Tibial nerve (tissue), 4 donors: ENCODE data around the gene KIAA1217. TPM values are rescaled to one million over a fixed set of nuclear protein-coding genes. Genes with fewer than 3 reads are reported as not detected.

Experiments used
- DNase-seq, 2 donors: peaks; one replicate each; pipeline ENCODE4 v3.0.0-alpha.2; 2019; ENCODE audit warnings: low spot score in 2 of 2
- H3K27ac ChIP-seq, 4 donors: fragments of 200-600 bp; sonication (generic) in 3 of 4; one replicate each; pipeline ENCODE4 v1.5.1; 2017 to 2019; ENCODE audit warnings: mild to moderate bottlenecking in 1 of 4
- H3K27me3 ChIP-seq, 2 donors: fragments of 200-600 bp; sonication (generic) in 1 of 2; one replicate each; pipeline versions ENCODE4 v1.5.1 to v1.6.0; 2017 to 2019
- H3K36me3 ChIP-seq, 3 donors: fragments of 200-600 bp; sonication (generic); one replicate each; pipeline ENCODE4 v1.5.1; 2018 to 2019
- H3K4me1 ChIP-seq, 4 donors: fragments of 200-600 bp; sonication (generic) in 3 of 4; one replicate each; pipeline ENCODE4 v1.5.1; 2017 to 2019
- H3K4me3 ChIP-seq, 4 donors: fragments of 200-600 bp; sonication (generic) in 3 of 4; one replicate each; pipeline ENCODE4 v1.5.1; 2017 to 2019; ENCODE audit warnings: mild to moderate bottlenecking in 1 of 4, moderate library complexity in 1 of 4
- H3K9me3 ChIP-seq, 4 donors: fragments of 200-600 bp; sonication (generic) in 3 of 4; one replicate each; pipeline ENCODE4 v1.5.1; 2017 to 2019
- CTCF ChIP-seq, 5 experiments: fragments of 200-600 bp in 3 of 5; fragments of 450-650 bp in 2 of 5; sonication (generic) in 3 of 5; IDR thresholded peaks; one replicate each; pipeline ENCODE4 v1.5.1; 2016 to 2019; ENCODE audit warnings: antibody characterized with exemption in 5 of 5, mild to moderate bottlenecking in 3 of 5, moderate library complexity in 2 of 5
- EP300 ChIP-seq, 2 donors: sonication (generic); formaldehyde crosslinking; IDR thresholded peaks; one replicate each; pipeline ENCODE4 v1.6.1; 2017; ENCODE audit warnings: antibody characterized with exemption in 2 of 2, mild to moderate bottlenecking in 1 of 2
- POLR2A ChIP-seq, 2 donors: fragments of 450-650 bp; IDR thresholded peaks; one replicate each; pipeline ENCODE4 v1.6.1; 2017; ENCODE audit warnings: antibody characterized with exemption in 2 of 2, mild to moderate bottlenecking in 2 of 2, moderate library complexity in 2 of 2
- WGBS, 2 donors: methylation state at CpG; one replicate each; pipeline ENCODE4 v1.1.5; 2018; 5-methylcytosine and 5-hydroxymethylcytosine counted together
- total RNA-seq, 4 donors: library from RNA; depleted of rRNA; stranded (reverse); fragments of >200 nt; gene quantifications; one replicate each; pipeline ENCODE4 v1.1.0, GENCODE V29; 2016

KIAA1217 gene
- total RNA-seq, 4 donors from 2014 or later = 38.5 to 88.1 (median 58.3) TPM

- no peak overlapping the region for H3K4me3 ChIP-seq
- 82 to 94% methylated on average over 5 of the region's 5 CpGs for WGBS, 2 donors
- DNase-seq = no peak
- no peaks in the 10 kb centered on the region for H3K9me3 ChIP-seq
- TF ChIP-seq EP300 (IDR thresholded peaks at IDR 0.05) = no peak
- TF ChIP-seq CTCF (IDR thresholded peaks at IDR 0.05) = no peak
- TF ChIP-seq POLR2A (IDR thresholded peaks at IDR 0.05) = no peak
- no peak overlapping the region for H3K27ac ChIP-seq
- no peaks in the 10 kb centered on the region for H3K4me1 ChIP-seq
- H3K27me3 ChIP-seq = no peaks in the 10 kb centered on the region
- no peaks in the 10 kb centered on the region for H3K36me3 ChIP-seq
Measured at GRCh38 chr10:24393201-24393600, 184.3 kb downstream of the KIAA1217 start.

- Histone ChIP-seq H3K27ac (no peak overlapping the region), H3K4me1 (no peaks in the 10 kb centered on the region), H3K4me3 (no peak overlapping the region), H3K9me3 (no peaks in the 10 kb centered on the region), H3K36me3 (no peaks in the 10 kb centered on the region), H3K27me3 (no peaks in the 10 kb centered on the region)
- 85 to 87% methylated on average over 9 of the region's 9 CpGs for WGBS, 2 donors
- DNase-seq = no peak
- TF ChIP-seq CTCF (IDR thresholded peaks at IDR 0.05) (no peak), POLR2A (IDR thresholded peaks at IDR 0.05) (no peak), EP300 (IDR thresholded peaks at IDR 0.05) (no peak)
Measured at GRCh38 chr10:24394461-24395190, 185.7 kb downstream of the KIAA1217 start.

- Histone ChIP-seq H3K9me3 (no peaks in the 10 kb centered on the region), H3K4me1 (no peaks in the 10 kb centered on the region), H3K4me3 (no peak overlapping the region), H3K27me3 (no peaks in the 10 kb centered on the region), H3K36me3 (no peaks in the 10 kb centered on the region), H3K27ac (no peak overlapping the region)
- DNase-seq = no peak
- WGBS, 2 donors = 92 to 94% methylated on average over 4 of the region's 4 CpGs
- no peak for TF ChIP-seq POLR2A (IDR thresholded peaks at IDR 0.05)
- no peak for TF ChIP-seq EP300 (IDR thresholded peaks at IDR 0.05)
- TF ChIP-seq CTCF (IDR thresholded peaks at IDR 0.05) = no peak
Measured at GRCh38 chr10:24396396-24396795, 187.5 kb downstream of the KIAA1217 start.

GRCh38 chr10:24397662-24398061 is 188.7 kb downstream of the KIAA1217 start:
- no peak for DNase-seq
- 94 to 97% methylated on average over 2 of the region's 2 CpGs for WGBS, 2 donors

More at GRCh38 chr10:24397662-24398061, 188.7 kb downstream of the KIAA1217 start:
- no peak for TF ChIP-seq POLR2A (IDR thresholded peaks at IDR 0.05)
- no peak for TF ChIP-seq EP300 (IDR thresholded peaks at IDR 0.05)
- TF ChIP-seq CTCF (IDR thresholded peaks at IDR 0.05) = no peak
- Histone ChIP-seq H3K4me1 (no peaks in the 10 kb centered on the region), H3K27me3 (no peaks in the 10 kb centered on the region), H3K4me3 (no peak overlapping the region), H3K9me3 (no peaks in the 10 kb centered on the region), H3K36me3 (no peaks in the 10 kb centered on the region), H3K27ac (no peak overlapping the region)
